Measurements from ENCODE around the gene ZNF484. TPM values are rescaled to one million over a fixed set of nuclear protein-coding genes. Genes with fewer than 3 reads are reported as not detected.
"Not testable (repeated sequence)": the region's sequence is repeated elsewhere in the genome, so short reads cannot be mapped to it uniquely, and the experiment has no call there.

The ZNF484 gene
- total RNA-seq, 2 experiments from 2014 or later, result 7.4 to 7.5 TPM

GRCh38 chr9:92807031-92807756, 70.6 kb downstream of the ZNF484 start:
- H3K9me3 Mint-ChIP-seq, result no peaks in the 10 kb centered on the region
- no peak for DNase-seq
- POLR2A ChIA-PET, result no interaction called here
- H3K4me3 Mint-ChIP-seq, result no peak overlapping the region
- H3K36me3 Mint-ChIP-seq, result peaks cover 2% of the 10 kb centered on the region
- CTCF ChIA-PET, result interaction anchor here (3.8 kb wide), 1 partner anchor 15 kb away, joined by 24 read pairs; no protein-coding TSS in a partner anchor
- no peak overlapping the region for H3K27ac Mint-ChIP-seq
- peaks cover 40% of the 10 kb centered on the region for H3K27me3 Mint-ChIP-seq
- H3K4me1 Mint-ChIP-seq (ENCODE audit: low read depth), result peaks cover 15% of the 10 kb centered on the region
- intact Hi-C loops (cut with micrococcal nuclease), result loop anchor here (10.0 kb wide), 1 partner anchor 68 kb away; the partner anchor contains the start of gene ZNF484

- no peaks in the 10 kb centered on the region for H3K9me3 Mint-ChIP-seq
- CTCF ChIA-PET, result no interaction called here
- no peak for DNase-seq
- H3K27me3 Mint-ChIP-seq, result peaks cover 25% of the 10 kb centered on the region
- intact Hi-C loops (cut with micrococcal nuclease), result loop anchor here (10.0 kb wide), 1 partner anchor 70 kb away; the partner anchor contains the start of gene ZNF484
- peaks cover 11% of the 10 kb centered on the region for H3K4me1 Mint-ChIP-seq (ENCODE audit: low read depth)
- H3K36me3 Mint-ChIP-seq, result peaks cover 2% of the 10 kb centered on the region
- H3K27ac Mint-ChIP-seq, result no peak overlapping the region
- H3K4me3 Mint-ChIP-seq, result no peak overlapping the region
- POLR2A ChIA-PET, result no interaction called here
Measured at GRCh38 chr9:92804727-92805126, 73.1 kb downstream of the ZNF484 start.

GRCh38 chr9:92798358-92798757, 79.5 kb downstream of the ZNF484 start:
- H3K4me3 Mint-ChIP-seq, result no peak overlapping the region
- no peaks in the 10 kb centered on the region for H3K36me3 Mint-ChIP-seq
- intact Hi-C loops (cut with micrococcal nuclease), result no loop called here
- no peak overlapping the region for H3K27ac Mint-ChIP-seq
- no peak for DNase-seq
- H3K4me1 Mint-ChIP-seq (ENCODE audit: low read depth), result no peaks in the 10 kb centered on the region
- CTCF ChIA-PET, result no interaction called here
- H3K9me3 Mint-ChIP-seq, result no peaks in the 10 kb centered on the region
- H3K27me3 Mint-ChIP-seq, result peaks cover 11% of the 10 kb centered on the region
- POLR2A ChIA-PET, result no interaction called here

GRCh38 chr9:92796337-92796804, 81.5 kb downstream of the ZNF484 start:
- H3K4me3 Mint-ChIP-seq; H3K27ac Mint-ChIP-seq; H3K36me3 Mint-ChIP-seq; H3K4me1 Mint-ChIP-seq (ENCODE audit: low read depth); DNase-seq; intact Hi-C loops (cut with micrococcal nuclease); H3K9me3 Mint-ChIP-seq: not testable (repeated sequence)
- ChIA-PET CTCF (interaction anchor here (0.6 to 1.5 kb wide), 2 partner anchors 31 to 301 kb away, joined by 3 read pairs; no protein-coding TSS in a partner anchor), POLR2A (interaction anchor here (0.5 kb wide), 1 partner anchor 17 kb away, joined by 3 read pairs; no protein-coding TSS in a partner anchor)
- peaks cover 11% of the 10 kb centered on the region for H3K27me3 Mint-ChIP-seq

GRCh38 chr9:92795598-92796336, 82.1 kb downstream of the ZNF484 start:
- Mint-ChIP-seq H3K4me3 (no peak overlapping the region), H3K4me1 (ENCODE audit: low read depth) (peaks cover 9% of the 10 kb centered on the region), H3K27ac (no peak overlapping the region), H3K27me3 (peaks cover 11% of the 10 kb centered on the region), H3K36me3 (no peaks in the 10 kb centered on the region), H3K9me3 (no peaks in the 10 kb centered on the region)
- intact Hi-C loops (cut with micrococcal nuclease), result no loop called here
- ChIA-PET CTCF (interaction anchor here (0.6 to 1.5 kb wide), 2 partner anchors 31 to 300 kb away, joined by 3 read pairs; no protein-coding TSS in a partner anchor), POLR2A (no interaction called here)
- no peak for DNase-seq

Other genes with a start within 250 kb of the ZNF484 start
- gene IPPK, start 207.9 kb downstream of the ZNF484 start, total RNA-seq, result 10 to 100 TPM; 10.8 to 11.0 TPM
- gene BICD2, start 113.2 kb downstream of the ZNF484 start, total RNA-seq, result 10 to 100 TPM; 16.5 to 17.2 TPM
- gene FGD3, start 69.5 kb upstream of the ZNF484 start, total RNA-seq, result 10 to 100 TPM; 41.3 to 47.7 TPM
- 10 to 100 TPM; 67.0 to 72.8 TPM for gene SUSD3, start 180.7 kb upstream of the ZNF484 start, total RNA-seq
- gene CARD19, start 218.2 kb upstream of the ZNF484 start, total RNA-seq, result 10 to 100 TPM; 77.9 to 80.0 TPM

All from activated CD4-positive, alpha-beta memory T cell treated with anti-CD3 and anti-CD28 coated beads for 36 hours (primary cell).